ENCODE results near the gene LRRC37A. TPM values are rescaled to one million over a fixed set of nuclear protein-coding genes. Genes with fewer than 3 reads are reported as not detected.

LRRC37A gene
- total RNA-seq, 1 experiment from 2014 or later: 1.2 TPM

GRCh38 chr17:46262271-46262670, 32.7 kb upstream of the LRRC37A start:
- Histone ChIP-seq H3K9me3 (ENCODE audit: control insufficient read depth in 1 of 2, insufficient read depth in 1 of 2, low read depth in 1 of 2, low read length in 2 of 2) (no peaks in the 10 kb centered on the region), H4K20me1 (ENCODE audit: insufficient read depth) (no peaks in the 10 kb centered on the region), H3K4me2 (ENCODE audit: low read length) (no peak overlapping the region), H3K27ac (ENCODE audit: low read depth, low read length) (no peak overlapping the region), H3K4me1 (ENCODE audit: control insufficient read depth in 1 of 2, insufficient read depth in 2 of 2, low read length in 2 of 2) (peaks cover 8 to 26% of the 10 kb centered on the region in 2 experiments), H3K9ac (ENCODE audit: low read length) (no peak overlapping the region), H3K79me2 (ENCODE audit: insufficient read depth, low read length) (no peaks in the 10 kb centered on the region), H3K36me3 (ENCODE audit: control insufficient read depth in 1 of 2, insufficient read depth in 2 of 2, low read length in 2 of 2) (no peaks in the 10 kb centered on the region), H2AFZ (ENCODE audit: low read depth, low read length, poor library complexity, severe bottlenecking) (no peak overlapping the region), H3K4me3 (replicated peaks in 1 of 2; ENCODE audit: low read depth in 1 of 2, low read length in 2 of 2) (no peak overlapping the region), H3K9me2 (ENCODE audit: insufficient read depth) (no peaks in the 10 kb centered on the region), H3K27me3 (ENCODE audit: insufficient read depth, low read length) (no peaks in the 10 kb centered on the region)
- no TSS peak for BruUV-seq (replicated peaks)
- intact Hi-C loops (cut with micrococcal nuclease): no loop called here
- TF ChIP-seq POLR2AphosphoS5 (IDR thresholded peaks at IDR 0.05; ENCODE audit: low read depth, low read length): no peak
- no peak for TF ChIP-seq ZFX (IDR thresholded peaks at IDR 0.05)
- no peak for TF ChIP-seq ZBTB33 (IDR thresholded peaks at IDR 0.05; ENCODE audit: extremely low read depth, insufficient replicate concordance, low read length)
- RAD21 ChIA-PET (ENCODE audit: low non-redundant PET in 1 of 2, low total read pairs in 2 of 2, uncharacterized antibody in 2 of 2, unreplicated experiment in 2 of 2): no interaction called here
- POLR2A ChIA-PET: no interaction called here
- no peak for ATAC-seq
- CTCF ChIA-PET: interaction anchor here (1.0 to 1.2 kb wide), 2 partner anchors 49 to 69 kb away, joined by 3 read pairs; partner anchors contain the start of gene KANSL1
- DNase-seq (ENCODE audit: low read depth, low spot score): no peak

GRCh38 chr17:46264456-46265198, 30.3 kb upstream of the LRRC37A start:
- RAD21 ChIA-PET (ENCODE audit: low non-redundant PET in 1 of 2, low total read pairs in 2 of 2, uncharacterized antibody in 2 of 2, unreplicated experiment in 2 of 2): no interaction called here
- no peaks in the 10 kb centered on the region for H3K79me2 ChIP-seq (ENCODE audit: insufficient read depth, low read length)
- H3K4me1 ChIP-seq (ENCODE audit: control insufficient read depth in 1 of 2, insufficient read depth in 2 of 2, low read length in 2 of 2): peaks cover 8 to 35% of the 10 kb centered on the region in 2 experiments
- no TSS peak for BruUV-seq (replicated peaks)
- H4K20me1 ChIP-seq (ENCODE audit: insufficient read depth): no peaks in the 10 kb centered on the region
- no peaks in the 10 kb centered on the region for H3K9me3 ChIP-seq (ENCODE audit: control insufficient read depth in 1 of 2, insufficient read depth in 1 of 2, low read depth in 1 of 2, low read length in 2 of 2)
- POLR2A ChIA-PET: no interaction called here
- intact Hi-C loops (cut with micrococcal nuclease): loop anchor here (5.0 kb wide), 1 partner anchor 262 kb away; no protein-coding TSS in a partner anchor
- H3K27ac ChIP-seq (ENCODE audit: low read depth, low read length): no peak overlapping the region
- no peaks in the 10 kb centered on the region for H3K9me2 ChIP-seq (ENCODE audit: insufficient read depth)
- no peaks in the 10 kb centered on the region for H3K27me3 ChIP-seq (ENCODE audit: insufficient read depth, low read length)
- CTCF ChIA-PET: no interaction called here
- DNase-seq (ENCODE audit: low read depth, low spot score): no peak
- ATAC-seq: no peak
- H3K9ac ChIP-seq (ENCODE audit: low read length): no peak overlapping the region
- H3K4me2 ChIP-seq (ENCODE audit: low read length): peak overlapping the region; percentile 33
- H3K36me3 ChIP-seq (ENCODE audit: control insufficient read depth in 1 of 2, insufficient read depth in 2 of 2, low read length in 2 of 2): no peaks in the 10 kb centered on the region
- H2AFZ ChIP-seq (ENCODE audit: low read depth, low read length, poor library complexity, severe bottlenecking): peak overlapping the region; percentile 36
- H3K4me3 ChIP-seq (replicated peaks in 1 of 2; ENCODE audit: low read depth in 1 of 2, low read length in 2 of 2): no peak overlapping the region
- no peak for TF ChIP-seq ZFX (IDR thresholded peaks at IDR 0.05)
- no peak for TF ChIP-seq RAD21 (IDR thresholded peaks at IDR 0.05; ENCODE audit: low read depth)
- TF ChIP-seq ZNF274 (IDR thresholded peaks at IDR 0.05; ENCODE audit: low read depth, low read length): no peak
- TF ChIP-seq JUND (IDR thresholded peaks at IDR 0.05): no peak
- no peak for TF ChIP-seq MAX (IDR thresholded peaks at IDR 0.05)
- no peak for TF ChIP-seq FOSL1 (IDR thresholded peaks at IDR 0.05; ENCODE audit: low read depth)
- TF ChIP-seq EGR1 (IDR thresholded peaks at IDR 0.05; ENCODE audit: low read depth): no peak
- TF ChIP-seq POLR2A (IDR thresholded peaks at IDR 0.05; ENCODE audit: borderline replicate concordance, extremely low read depth, insufficient read depth, insufficient read length): no peak
- TF ChIP-seq SRF (IDR thresholded peaks at IDR 0.05; ENCODE audit: low read depth): no peak
- no peak for TF ChIP-seq TCF7L2 (IDR thresholded peaks at IDR 0.05; ENCODE audit: borderline replicate concordance, extremely low read depth, insufficient read depth, insufficient read length)
- no peak for TF ChIP-seq POLR2AphosphoS5 (IDR thresholded peaks at IDR 0.05; ENCODE audit: low read depth, low read length)
- TF ChIP-seq CEBPB (IDR thresholded peaks at IDR 0.05; ENCODE audit: low read depth): no peak
- TF ChIP-seq CBX3 (IDR thresholded peaks at IDR 0.05; ENCODE audit: low read depth): no peak
- no peak for TF ChIP-seq EZH2 (IDR thresholded peaks at IDR 0.05)
- no peak for TF ChIP-seq ELF1 (IDR thresholded peaks at IDR 0.05; ENCODE audit: borderline replicate concordance, low read depth)
- TF ChIP-seq YY1 (IDR thresholded peaks at IDR 0.05; ENCODE audit: extremely low read depth, insufficient replicate concordance, low read depth, low read length): no peak

Measured in HCT116 (cell line).